GM10266 (cell line): ENCODE results near the gene LDLRAP1.

ENCODE experiments used
- DNase-seq: peaks from one replicate; pipeline ENCODE4 v3.0.0; 2012; ENCODE audit errors: extremely low spot score
- TF ChIP-seq, protein P1 (sequence below): IDR thresholded peaks from 2 replicates; pipeline ENCODE4 v1.5.1; 2012; ENCODE audit warnings: mild to moderate bottlenecking, low read depth; ENCODE audit not compliant: control insufficient read depth, insufficient read depth; ENCODE audit errors: missing control alignments

Gene LDLRAP1

DNA sequence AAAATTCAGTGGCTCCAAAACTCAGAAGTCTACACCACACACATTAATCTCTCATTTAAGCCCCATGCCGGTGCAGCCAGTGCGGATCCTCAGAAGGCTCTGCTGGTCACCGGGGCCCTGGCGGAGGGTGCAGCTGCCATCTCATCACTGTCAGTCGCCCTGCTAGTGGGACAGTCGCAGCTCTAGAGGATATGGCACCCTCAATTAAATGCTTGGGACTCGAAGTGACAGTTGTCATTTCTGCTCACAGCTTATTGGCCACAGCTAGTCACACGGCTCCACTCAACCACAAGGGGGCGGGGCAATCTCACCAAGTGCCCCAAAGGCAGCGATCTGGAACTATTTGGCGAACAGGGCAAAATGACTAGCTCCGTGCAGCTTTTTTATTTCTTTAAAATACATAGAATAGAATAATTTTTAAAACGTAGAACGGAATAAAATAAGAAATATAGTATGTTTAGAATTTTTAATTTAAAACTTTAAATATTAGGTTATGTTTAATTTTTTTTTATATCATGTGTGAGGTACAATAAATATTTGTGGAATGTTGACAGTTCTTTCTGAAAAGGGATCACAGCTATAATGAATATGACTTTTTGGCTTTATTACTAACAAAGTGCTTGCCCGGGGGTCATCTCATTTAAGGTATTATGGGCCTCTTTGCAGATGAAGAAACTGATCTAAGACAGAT is 65.2 kb downstream of the LDLRAP1 start:
- TF ChIP-seq, protein P1, sequence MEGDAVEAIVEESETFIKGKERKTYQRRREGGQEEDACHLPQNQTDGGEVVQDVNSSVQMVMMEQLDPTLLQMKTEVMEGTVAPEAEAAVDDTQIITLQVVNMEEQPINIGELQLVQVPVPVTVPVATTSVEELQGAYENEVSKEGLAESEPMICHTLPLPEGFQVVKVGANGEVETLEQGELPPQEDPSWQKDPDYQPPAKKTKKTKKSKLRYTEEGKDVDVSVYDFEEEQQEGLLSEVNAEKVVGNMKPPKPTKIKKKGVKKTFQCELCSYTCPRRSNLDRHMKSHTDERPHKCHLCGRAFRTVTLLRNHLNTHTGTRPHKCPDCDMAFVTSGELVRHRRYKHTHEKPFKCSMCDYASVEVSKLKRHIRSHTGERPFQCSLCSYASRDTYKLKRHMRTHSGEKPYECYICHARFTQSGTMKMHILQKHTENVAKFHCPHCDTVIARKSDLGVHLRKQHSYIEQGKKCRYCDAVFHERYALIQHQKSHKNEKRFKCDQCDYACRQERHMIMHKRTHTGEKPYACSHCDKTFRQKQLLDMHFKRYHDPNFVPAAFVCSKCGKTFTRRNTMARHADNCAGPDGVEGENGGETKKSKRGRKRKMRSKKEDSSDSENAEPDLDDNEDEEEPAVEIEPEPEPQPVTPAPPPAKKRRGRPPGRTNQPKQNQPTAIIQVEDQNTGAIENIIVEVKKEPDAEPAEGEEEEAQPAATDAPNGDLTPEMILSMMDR, result peak; percentile 67
- peak; percentile 87 for DNase-seq

- TF ChIP-seq, protein P1, result no peak
- DNase-seq, result no peak
Measured at GRCh38 chr1:25609921-25610320, 66.5 kb downstream of the LDLRAP1 start.

DNA sequence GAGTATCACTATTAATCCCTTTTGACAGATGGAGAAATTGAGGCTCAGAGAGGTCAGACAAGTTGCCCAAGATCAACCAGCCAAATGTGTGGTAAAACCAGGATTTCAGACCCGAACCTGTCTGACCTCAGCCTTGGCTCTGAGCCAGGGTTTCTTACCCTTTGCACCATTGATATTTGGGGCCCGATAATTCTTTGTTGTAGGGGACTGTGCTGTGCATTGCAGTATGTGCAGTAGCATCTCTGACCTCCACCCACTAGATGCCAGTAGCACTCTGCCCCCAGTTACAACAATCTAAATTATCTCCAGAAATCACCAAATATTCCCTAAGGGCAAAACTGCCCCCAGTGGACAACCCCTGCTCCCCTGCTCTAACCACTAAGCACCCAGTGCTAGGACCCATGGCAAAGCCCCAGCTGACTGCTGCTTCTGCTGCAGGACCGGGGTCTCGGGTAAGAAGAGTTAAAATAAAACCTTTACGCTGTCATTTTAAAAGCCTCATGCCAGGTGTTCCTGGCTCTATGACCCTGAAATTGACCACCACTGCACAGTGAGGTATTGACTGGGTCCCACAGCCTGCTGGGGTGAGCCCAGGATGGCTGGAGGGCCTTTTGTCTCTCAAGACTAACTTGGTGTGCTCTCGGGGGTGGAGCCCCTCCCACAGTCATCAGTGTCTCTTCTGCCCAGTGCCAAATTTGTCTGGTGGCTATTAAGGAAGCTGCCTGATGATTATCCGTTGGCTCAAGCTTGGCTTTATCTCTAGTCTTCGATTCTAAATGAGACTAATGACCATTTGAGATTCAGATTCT is 67.6 kb downstream of the LDLRAP1 start:
- no peak for DNase-seq
- TF ChIP-seq, protein P1, result peak; percentile 34

GRCh38 chr1:25611843-25612242 is 68.4 kb downstream of the LDLRAP1 start:
- TF ChIP-seq, protein P1, result no peak
- no peak for DNase-seq

- no peak for DNase-seq
- TF ChIP-seq, protein P1, result no peak
Measured at GRCh38 chr1:25612421-25612820, 69.0 kb downstream of the LDLRAP1 start.

- TF ChIP-seq, protein P1, result no peak
- no peak for DNase-seq
Measured at GRCh38 chr1:25613091-25613490, 69.7 kb downstream of the LDLRAP1 start.

DNA sequence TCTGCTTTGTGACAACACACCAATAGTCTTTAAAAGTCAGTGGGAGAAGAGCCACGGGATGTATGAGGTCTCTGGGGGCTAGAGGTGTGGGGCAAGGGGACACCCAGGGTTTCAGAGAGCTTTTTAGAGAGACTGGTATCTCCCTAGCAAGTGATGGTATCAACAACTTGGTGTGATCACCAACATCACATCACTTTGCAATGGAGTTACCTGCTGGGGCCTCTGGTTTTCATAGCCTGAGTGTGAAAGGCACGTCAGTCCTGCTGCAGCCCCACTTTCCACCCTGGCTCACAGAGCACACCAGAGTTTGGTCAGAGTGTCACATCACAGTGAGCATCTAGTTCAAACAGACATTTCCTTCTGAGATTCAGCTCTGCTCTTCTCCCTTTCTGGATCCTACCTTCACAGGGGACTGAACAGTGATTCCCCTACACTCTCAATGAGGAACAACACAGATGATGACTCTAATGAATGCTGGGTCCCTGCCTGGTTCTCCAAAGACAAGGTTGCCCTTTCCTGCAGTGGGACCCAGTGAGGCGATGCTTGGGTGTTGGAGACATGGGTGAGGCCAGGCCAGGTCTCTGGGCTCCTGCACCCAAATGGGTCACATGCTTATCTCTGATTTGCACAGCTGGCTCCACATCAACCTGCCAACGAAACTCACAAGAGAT is 71.2 kb downstream of the LDLRAP1 start:
- no peak for DNase-seq
- TF ChIP-seq, protein P1, result no peak
